ENCODE results near the gene DMBT1.

DMBT1 gene

GRCh38 chr10:122642726-122643605, 82.4 kb downstream of the DMBT1 start:
- DNase-seq (ENCODE audit: low read depth, low spot score), result no peak
- no peak overlapping the region for H3K27ac ChIP-seq

GRCh38 chr10:122643931-122644534, 83.5 kb downstream of the DMBT1 start:
- no peak for DNase-seq (ENCODE audit: low read depth, low spot score)
- no peak overlapping the region for H3K27ac ChIP-seq

- DNase-seq (ENCODE audit: low read depth, low spot score), result no peak
These were observed 86.2 kb downstream of the DMBT1 start for GRCh38 chr10:122646511-122647382.

GRCh38 chr10:122647383-122647968, 86.9 kb downstream of the DMBT1 start:
- no peak for DNase-seq (ENCODE audit: low read depth, low spot score)
- no peak overlapping the region for H3K27ac ChIP-seq

More at GRCh38 chr10:122646511-122647382, 86.2 kb downstream of the DMBT1 start:
- H3K27ac ChIP-seq, result no peak overlapping the region

- DNase-seq (ENCODE audit: low read depth, low spot score), result no peak
- H3K27ac ChIP-seq, result no peak overlapping the region
These were observed 88.3 kb downstream of the DMBT1 start for GRCh38 chr10:122648599-122649428.

GRCh38 chr10:122649903-122650302, 89.3 kb downstream of the DMBT1 start:
- no peak overlapping the region for H3K27ac ChIP-seq
- no peak for DNase-seq (ENCODE audit: low read depth, low spot score)

- no peak overlapping the region for H3K27ac ChIP-seq
- no peak for DNase-seq (ENCODE audit: low read depth, low spot score)
These were observed 89.8 kb downstream of the DMBT1 start for GRCh38 chr10:122650331-122650730.

- no peak overlapping the region for H3K27ac ChIP-seq
- DNase-seq (ENCODE audit: low read depth, low spot score), result no peak
These were observed 95.2 kb downstream of the DMBT1 start for GRCh38 chr10:122655524-122656307.

GRCh38 chr10:122656308-122656705, 95.8 kb downstream of the DMBT1 start:
- H3K27ac ChIP-seq, result no peak overlapping the region
- DNase-seq (ENCODE audit: low read depth, low spot score), result no peak

GRCh38 chr10:122656741-122657140, 96.2 kb downstream of the DMBT1 start:
- no peak overlapping the region for H3K27ac ChIP-seq
- no peak for DNase-seq (ENCODE audit: low read depth, low spot score)

- H3K27ac ChIP-seq, result no peak overlapping the region
- no peak for DNase-seq (ENCODE audit: low read depth, low spot score)
These were observed 96.7 kb downstream of the DMBT1 start for GRCh38 chr10:122657255-122657654.

- DNase-seq (ENCODE audit: low read depth, low spot score), result no peak
These were observed 97.2 kb downstream of the DMBT1 start for GRCh38 chr10:122657729-122658128.

GRCh38 chr10:122658356-122659049, 97.9 kb downstream of the DMBT1 start:
- H3K27ac ChIP-seq, result no peak overlapping the region
- no peak for DNase-seq (ENCODE audit: low read depth, low spot score)

More at GRCh38 chr10:122657729-122658128, 97.2 kb downstream of the DMBT1 start:
- H3K27ac ChIP-seq, result no peak overlapping the region

GRCh38 chr10:122659126-122659525, 98.6 kb downstream of the DMBT1 start:
- H3K27ac ChIP-seq, result no peak overlapping the region
- DNase-seq (ENCODE audit: low read depth, low spot score), result no peak

- no peak overlapping the region for H3K27ac ChIP-seq
- DNase-seq (ENCODE audit: low read depth, low spot score), result no peak
These were observed 99.1 kb downstream of the DMBT1 start for GRCh38 chr10:122659651-122660050.

GRCh38 chr10:122660696-122661095, 100.1 kb downstream of the DMBT1 start:
- no peak for DNase-seq (ENCODE audit: low read depth, low spot score)
- no peak overlapping the region for H3K27ac ChIP-seq

- H3K27ac ChIP-seq, result no peak overlapping the region
- no peak for DNase-seq (ENCODE audit: low read depth, low spot score)
These were observed 101.7 kb downstream of the DMBT1 start for GRCh38 chr10:122662231-122662630.

GRCh38 chr10:122663516-122664130, 103.1 kb downstream of the DMBT1 start:
- no peak overlapping the region for H3K27ac ChIP-seq
- no peak for DNase-seq (ENCODE audit: low read depth, low spot score)

All from epithelial cell of prostate (primary cell).